ENCODE data around the gene PCBP3. TPM values are rescaled to one million over a fixed set of nuclear protein-coding genes. Genes with fewer than 3 reads are reported as not detected.

Gene PCBP3
- total RNA-seq, 1 experiment from 2014 or later: not detected

DNA sequence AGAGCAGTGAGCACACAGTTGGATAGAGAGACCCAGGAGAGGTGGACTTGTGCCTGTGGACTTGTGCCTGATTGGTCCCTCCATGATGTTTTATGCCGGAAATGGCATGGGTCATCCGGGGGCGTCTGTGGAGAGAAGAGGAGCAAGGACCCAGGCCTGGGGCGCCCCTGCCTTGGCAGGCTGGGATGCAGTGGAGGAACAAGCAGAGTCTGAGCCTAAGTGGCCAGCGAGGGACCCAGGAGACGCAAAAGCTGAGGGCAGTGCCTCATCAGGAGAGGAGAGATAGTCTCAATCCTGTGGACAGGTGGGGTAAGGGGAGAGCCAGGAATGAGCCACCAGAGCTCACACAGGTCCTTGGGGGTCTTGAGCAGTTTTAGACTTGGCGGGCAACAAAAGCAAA lies 146.9 kb downstream of the PCBP3 start:
- no peak for TF ChIP-seq SIN3A (IDR thresholded peaks at IDR 0.05; ENCODE audit: borderline replicate concordance, insufficient read depth, low read depth, low read length)
- H3K4me3 ChIP-seq (ENCODE audit: low read depth in 2 of 2, low read length in 2 of 2): no peak overlapping the region
- DNase-seq (ENCODE audit: low read depth, low spot score): no peak
- no peak for ATAC-seq
- H3K27ac ChIP-seq (ENCODE audit: low read length): no peak overlapping the region
- CTCF ChIA-PET: no interaction called here
- in situ Hi-C loops (cut with HindIII; ENCODE audit: low pct_unique_long_range_greater_than_20kb, low sequenced_read_pairs) (no loop called here), intact Hi-C loops (cut with micrococcal nuclease; ENCODE audit: unreplicated experiment) (no loop called here)
- H3K36me3 ChIP-seq (ENCODE audit: control insufficient read depth, insufficient read depth, low read length): no peaks in the 10 kb centered on the region
- H3K27me3 ChIP-seq (ENCODE audit: control insufficient read depth, insufficient read depth, low read length): no peaks in the 10 kb centered on the region; the same call in none of the 2 replicates
- no peaks in the 10 kb centered on the region for H3K4me1 ChIP-seq (ENCODE audit: control insufficient read depth, insufficient read depth, low read length)
- no TSS peak for BruUV-seq (replicated peaks)
- POLR2A ChIA-PET: interaction anchor here (0.5 kb wide), 1 partner anchor 84 kb away, joined by 4 read pairs; no protein-coding TSS in a partner anchor
- H3K9me3 ChIP-seq (ENCODE audit: control insufficient read depth, insufficient read depth, low read depth, low read length): no peaks in the 10 kb centered on the region

DNA sequence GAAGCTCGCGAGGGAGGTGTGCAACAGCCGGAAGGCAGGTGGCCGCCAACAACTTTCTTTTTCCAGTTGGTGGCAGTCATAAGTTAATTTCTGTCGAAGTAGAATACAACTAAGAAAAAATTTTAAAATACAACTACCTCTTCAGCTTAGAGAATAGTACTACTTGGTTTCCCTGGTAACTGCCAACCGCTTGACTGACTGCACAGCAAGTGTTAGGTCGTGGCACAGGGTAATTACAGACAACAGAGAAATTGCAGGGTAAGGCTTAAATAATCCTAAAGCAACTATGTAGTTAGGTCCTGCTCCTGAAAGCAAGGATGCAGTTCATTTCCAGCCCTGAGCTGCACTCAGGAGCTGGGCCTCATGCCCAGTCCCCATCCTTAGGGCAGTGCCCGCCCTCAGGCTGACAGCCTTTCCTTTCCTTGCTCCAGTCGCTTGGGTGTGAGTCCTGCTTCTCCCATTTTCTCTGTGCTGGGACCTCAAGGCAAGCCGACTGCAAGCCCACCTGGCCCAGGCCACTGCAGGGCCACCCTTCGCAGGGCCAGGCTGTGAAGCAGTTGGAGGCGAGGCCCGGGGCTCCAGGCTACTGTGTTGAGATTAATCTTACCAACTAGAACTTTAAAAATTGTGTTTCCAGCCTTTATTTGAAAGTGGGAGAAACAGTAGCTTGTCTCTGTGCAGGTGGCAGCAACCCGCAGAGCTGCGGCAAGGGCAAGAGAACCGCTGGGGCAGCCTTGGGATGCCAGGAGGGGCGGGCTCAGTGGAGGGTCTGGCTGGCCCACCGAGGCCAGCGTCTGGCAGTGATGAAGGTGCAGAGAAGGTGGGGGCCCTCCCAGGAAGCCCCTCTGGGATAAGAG lies 148.3 kb downstream of the PCBP3 start:
- no peak overlapping the region for H3K4me3 ChIP-seq (ENCODE audit: low read depth in 2 of 2, low read length in 2 of 2)
- TF ChIP-seq, protein P1, sequence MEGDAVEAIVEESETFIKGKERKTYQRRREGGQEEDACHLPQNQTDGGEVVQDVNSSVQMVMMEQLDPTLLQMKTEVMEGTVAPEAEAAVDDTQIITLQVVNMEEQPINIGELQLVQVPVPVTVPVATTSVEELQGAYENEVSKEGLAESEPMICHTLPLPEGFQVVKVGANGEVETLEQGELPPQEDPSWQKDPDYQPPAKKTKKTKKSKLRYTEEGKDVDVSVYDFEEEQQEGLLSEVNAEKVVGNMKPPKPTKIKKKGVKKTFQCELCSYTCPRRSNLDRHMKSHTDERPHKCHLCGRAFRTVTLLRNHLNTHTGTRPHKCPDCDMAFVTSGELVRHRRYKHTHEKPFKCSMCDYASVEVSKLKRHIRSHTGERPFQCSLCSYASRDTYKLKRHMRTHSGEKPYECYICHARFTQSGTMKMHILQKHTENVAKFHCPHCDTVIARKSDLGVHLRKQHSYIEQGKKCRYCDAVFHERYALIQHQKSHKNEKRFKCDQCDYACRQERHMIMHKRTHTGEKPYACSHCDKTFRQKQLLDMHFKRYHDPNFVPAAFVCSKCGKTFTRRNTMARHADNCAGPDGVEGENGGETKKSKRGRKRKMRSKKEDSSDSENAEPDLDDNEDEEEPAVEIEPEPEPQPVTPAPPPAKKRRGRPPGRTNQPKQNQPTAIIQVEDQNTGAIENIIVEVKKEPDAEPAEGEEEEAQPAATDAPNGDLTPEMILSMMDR (IDR thresholded peaks at IDR 0.05): no peak
- no peak for TF ChIP-seq SIN3A (IDR thresholded peaks at IDR 0.05; ENCODE audit: borderline replicate concordance, insufficient read depth, low read depth, low read length)
- TF ChIP-seq, protein P2, sequence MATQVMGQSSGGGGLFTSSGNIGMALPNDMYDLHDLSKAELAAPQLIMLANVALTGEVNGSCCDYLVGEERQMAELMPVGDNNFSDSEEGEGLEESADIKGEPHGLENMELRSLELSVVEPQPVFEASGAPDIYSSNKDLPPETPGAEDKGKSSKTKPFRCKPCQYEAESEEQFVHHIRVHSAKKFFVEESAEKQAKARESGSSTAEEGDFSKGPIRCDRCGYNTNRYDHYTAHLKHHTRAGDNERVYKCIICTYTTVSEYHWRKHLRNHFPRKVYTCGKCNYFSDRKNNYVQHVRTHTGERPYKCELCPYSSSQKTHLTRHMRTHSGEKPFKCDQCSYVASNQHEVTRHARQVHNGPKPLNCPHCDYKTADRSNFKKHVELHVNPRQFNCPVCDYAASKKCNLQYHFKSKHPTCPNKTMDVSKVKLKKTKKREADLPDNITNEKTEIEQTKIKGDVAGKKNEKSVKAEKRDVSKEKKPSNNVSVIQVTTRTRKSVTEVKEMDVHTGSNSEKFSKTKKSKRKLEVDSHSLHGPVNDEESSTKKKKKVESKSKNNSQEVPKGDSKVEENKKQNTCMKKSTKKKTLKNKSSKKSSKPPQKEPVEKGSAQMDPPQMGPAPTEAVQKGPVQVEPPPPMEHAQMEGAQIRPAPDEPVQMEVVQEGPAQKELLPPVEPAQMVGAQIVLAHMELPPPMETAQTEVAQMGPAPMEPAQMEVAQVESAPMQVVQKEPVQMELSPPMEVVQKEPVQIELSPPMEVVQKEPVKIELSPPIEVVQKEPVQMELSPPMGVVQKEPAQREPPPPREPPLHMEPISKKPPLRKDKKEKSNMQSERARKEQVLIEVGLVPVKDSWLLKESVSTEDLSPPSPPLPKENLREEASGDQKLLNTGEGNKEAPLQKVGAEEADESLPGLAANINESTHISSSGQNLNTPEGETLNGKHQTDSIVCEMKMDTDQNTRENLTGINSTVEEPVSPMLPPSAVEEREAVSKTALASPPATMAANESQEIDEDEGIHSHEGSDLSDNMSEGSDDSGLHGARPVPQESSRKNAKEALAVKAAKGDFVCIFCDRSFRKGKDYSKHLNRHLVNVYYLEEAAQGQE (IDR thresholded peaks at IDR 0.05; ENCODE audit: insufficient read depth in 1 of 2, low read depth in 2 of 2, low read length in 1 of 2): no peak
- no peak for TF ChIP-seq POLR2AphosphoS5 (IDR thresholded peaks at IDR 0.05; ENCODE audit: low read depth, low read length)
- TF ChIP-seq TCF7L2 (IDR thresholded peaks at IDR 0.05; ENCODE audit: low read depth, low read length): no peak
- DNase-seq (ENCODE audit: low read depth, low spot score) (no peak), ATAC-seq (no peak)
- intact Hi-C loops (cut with micrococcal nuclease; ENCODE audit: unreplicated experiment): no loop called here
- no TSS peak for BruUV-seq (replicated peaks)
- H3K27me3 ChIP-seq (ENCODE audit: control insufficient read depth, insufficient read depth, low read length): no peaks in the 10 kb centered on the region; the same call in none of the 2 replicates
- no peaks in the 10 kb centered on the region for H3K36me3 ChIP-seq (ENCODE audit: control insufficient read depth, insufficient read depth, low read length)
- ChIA-PET POLR2A (no interaction called here), CTCF (interaction anchor here (0.6 kb wide), 1 partner anchor 842 kb away, joined by 3 read pairs; no protein-coding TSS in a partner anchor)
- no peaks in the 10 kb centered on the region for H3K9me3 ChIP-seq (ENCODE audit: control insufficient read depth, insufficient read depth, low read depth, low read length)
- in situ Hi-C loops (cut with HindIII; ENCODE audit: low pct_unique_long_range_greater_than_20kb, low sequenced_read_pairs): no loop called here
- H3K27ac ChIP-seq (ENCODE audit: low read length): no peak overlapping the region
- H3K4me1 ChIP-seq (ENCODE audit: control insufficient read depth, insufficient read depth, low read length): no peaks in the 10 kb centered on the region

Data from Panc1 (cell line).